ENCODE results near the gene VEZT. TPM values are rescaled to one million over a fixed set of nuclear protein-coding genes. Genes with fewer than 3 reads are reported as not detected.

The VEZT gene
- total RNA-seq, 1 donor from 2014 or later: 89.9 TPM

DNA sequence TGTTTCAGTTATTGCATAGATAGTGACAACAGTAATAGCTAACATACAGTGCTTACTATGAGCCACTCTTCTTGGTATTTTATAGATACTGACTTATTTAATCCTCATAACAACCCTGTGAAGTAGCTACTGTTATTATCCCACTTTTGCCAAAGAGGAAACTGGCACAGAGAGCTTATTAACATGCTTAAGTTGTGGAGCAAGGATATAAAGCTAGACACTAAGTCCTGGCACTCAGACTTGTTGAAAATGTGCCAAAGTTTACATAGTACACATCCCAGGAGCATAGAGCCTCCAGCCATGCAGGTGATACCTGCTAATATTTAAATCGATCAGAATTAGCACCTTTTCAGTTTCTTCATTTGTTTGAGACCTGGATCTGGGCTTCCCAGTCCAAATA lies 41.8 kb downstream of the VEZT start:
- TF ChIP-seq, protein P1, sequence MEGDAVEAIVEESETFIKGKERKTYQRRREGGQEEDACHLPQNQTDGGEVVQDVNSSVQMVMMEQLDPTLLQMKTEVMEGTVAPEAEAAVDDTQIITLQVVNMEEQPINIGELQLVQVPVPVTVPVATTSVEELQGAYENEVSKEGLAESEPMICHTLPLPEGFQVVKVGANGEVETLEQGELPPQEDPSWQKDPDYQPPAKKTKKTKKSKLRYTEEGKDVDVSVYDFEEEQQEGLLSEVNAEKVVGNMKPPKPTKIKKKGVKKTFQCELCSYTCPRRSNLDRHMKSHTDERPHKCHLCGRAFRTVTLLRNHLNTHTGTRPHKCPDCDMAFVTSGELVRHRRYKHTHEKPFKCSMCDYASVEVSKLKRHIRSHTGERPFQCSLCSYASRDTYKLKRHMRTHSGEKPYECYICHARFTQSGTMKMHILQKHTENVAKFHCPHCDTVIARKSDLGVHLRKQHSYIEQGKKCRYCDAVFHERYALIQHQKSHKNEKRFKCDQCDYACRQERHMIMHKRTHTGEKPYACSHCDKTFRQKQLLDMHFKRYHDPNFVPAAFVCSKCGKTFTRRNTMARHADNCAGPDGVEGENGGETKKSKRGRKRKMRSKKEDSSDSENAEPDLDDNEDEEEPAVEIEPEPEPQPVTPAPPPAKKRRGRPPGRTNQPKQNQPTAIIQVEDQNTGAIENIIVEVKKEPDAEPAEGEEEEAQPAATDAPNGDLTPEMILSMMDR (IDR thresholded peaks at IDR 0.05; ENCODE audit: unreplicated experiment): no peak
- DNase-seq (ENCODE audit: low spot score): no peak
- no peaks in the 10 kb centered on the region for H3K9me3 Mint-ChIP-seq (ENCODE audit: unreplicated experiment)
- H3K4me1 Mint-ChIP-seq (ENCODE audit: unreplicated experiment): peaks cover 34% of the 10 kb centered on the region
- H3K27me3 Mint-ChIP-seq (ENCODE audit: unreplicated experiment): peaks cover 2% of the 10 kb centered on the region
- peaks cover 26% of the 10 kb centered on the region for H3K36me3 Mint-ChIP-seq (ENCODE audit: low read depth, unreplicated experiment)
- no peak overlapping the region for H3K4me3 Mint-ChIP-seq (ENCODE audit: unreplicated experiment)
- H3K27ac Mint-ChIP-seq (ENCODE audit: unreplicated experiment): peak overlapping the region; percentile 44

DNA sequence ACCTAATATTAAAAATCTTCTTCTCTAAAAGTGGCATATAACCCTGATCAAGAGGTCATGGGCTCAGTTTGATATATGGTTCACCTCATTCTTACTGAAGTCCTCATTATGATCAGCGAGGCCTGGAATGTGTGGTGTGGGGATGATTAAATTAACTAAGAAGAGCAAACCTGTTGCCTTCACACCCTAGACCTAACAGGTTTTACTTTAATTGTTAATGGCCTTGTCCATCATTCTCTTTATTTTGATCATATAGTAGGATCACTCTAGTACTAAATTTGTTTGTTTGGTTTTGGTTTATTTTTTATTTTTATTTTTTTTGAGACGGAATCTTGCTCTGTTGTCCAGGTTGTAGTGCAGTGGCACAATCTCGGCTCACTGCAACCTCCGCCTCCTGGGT lies 43.5 kb downstream of the VEZT start:
- H3K4me1 Mint-ChIP-seq (ENCODE audit: unreplicated experiment): peaks cover 32% of the 10 kb centered on the region
- TF ChIP-seq, protein P1 (IDR thresholded peaks at IDR 0.05; ENCODE audit: unreplicated experiment): no peak
- no peaks in the 10 kb centered on the region for H3K9me3 Mint-ChIP-seq (ENCODE audit: unreplicated experiment)
- no peak overlapping the region for H3K4me3 Mint-ChIP-seq (ENCODE audit: unreplicated experiment)
- H3K36me3 Mint-ChIP-seq (ENCODE audit: low read depth, unreplicated experiment): peaks cover 13% of the 10 kb centered on the region
- H3K27ac Mint-ChIP-seq (ENCODE audit: unreplicated experiment): peak overlapping the region; percentile 9
- peaks cover 2% of the 10 kb centered on the region for H3K27me3 Mint-ChIP-seq (ENCODE audit: unreplicated experiment)
- no peak for DNase-seq (ENCODE audit: low spot score)

DNA sequence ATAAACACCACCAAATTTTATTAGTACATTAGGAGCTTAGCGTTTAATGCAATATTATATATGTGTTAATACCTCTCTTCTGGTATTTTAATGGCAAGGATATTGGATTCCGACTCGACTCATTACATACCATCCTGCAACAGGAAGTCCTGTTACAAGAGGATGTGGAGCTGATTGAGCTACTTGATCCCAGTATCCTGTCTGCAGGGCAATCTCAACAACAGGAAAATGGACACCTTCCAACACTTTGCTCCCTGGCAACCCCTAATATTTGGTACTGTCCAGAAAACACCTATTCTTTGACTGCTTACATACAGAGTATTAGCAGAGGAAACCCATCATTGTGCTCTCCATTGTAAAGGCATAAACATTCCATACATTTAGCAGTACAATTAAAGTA lies 45.2 kb downstream of the VEZT start:
- peak; percentile 49 for DNase-seq (ENCODE audit: low spot score)
- Mint-ChIP-seq H3K4me3 (ENCODE audit: unreplicated experiment) (no peak overlapping the region), H3K4me1 (ENCODE audit: unreplicated experiment) (peaks cover 26% of the 10 kb centered on the region), H3K27me3 (ENCODE audit: unreplicated experiment) (peaks cover 2% of the 10 kb centered on the region), H3K27ac (ENCODE audit: unreplicated experiment) (peak overlapping the region; percentile 80), H3K9me3 (ENCODE audit: unreplicated experiment) (no peaks in the 10 kb centered on the region), H3K36me3 (ENCODE audit: low read depth, unreplicated experiment) (peaks cover 4% of the 10 kb centered on the region)
- TF ChIP-seq, protein P1 (IDR thresholded peaks at IDR 0.05; ENCODE audit: unreplicated experiment): no peak

DNA sequence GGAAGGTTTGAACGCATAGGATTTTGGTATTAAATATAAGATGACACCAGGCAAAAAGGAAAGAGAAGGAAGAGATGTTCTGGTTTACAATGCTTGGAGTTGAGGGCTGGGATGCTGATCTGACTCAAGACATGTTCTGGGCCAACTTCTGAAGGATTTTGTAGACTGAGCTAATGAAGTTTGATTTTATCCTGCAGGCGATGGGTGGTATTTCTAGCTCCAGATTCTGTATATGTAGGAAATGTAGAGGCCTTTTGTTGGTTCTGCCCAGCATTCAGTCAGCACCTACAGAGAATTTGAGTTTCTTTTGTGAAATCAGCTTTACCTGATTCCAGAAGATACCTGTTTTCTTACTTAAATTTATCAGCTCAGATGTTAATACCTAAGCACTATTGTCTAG lies 48.2 kb downstream of the VEZT start:
- no peak for DNase-seq (ENCODE audit: low spot score)
- Mint-ChIP-seq H3K9me3 (ENCODE audit: unreplicated experiment) (no peaks in the 10 kb centered on the region), H3K27ac (ENCODE audit: unreplicated experiment) (no peak overlapping the region), H3K36me3 (ENCODE audit: low read depth, unreplicated experiment) (peaks cover 5% of the 10 kb centered on the region), H3K4me3 (ENCODE audit: unreplicated experiment) (no peak overlapping the region), H3K4me1 (ENCODE audit: unreplicated experiment) (peaks cover 25% of the 10 kb centered on the region), H3K27me3 (ENCODE audit: unreplicated experiment) (peaks cover 2% of the 10 kb centered on the region)
- TF ChIP-seq, protein P1 (IDR thresholded peaks at IDR 0.05; ENCODE audit: unreplicated experiment): peak; percentile 25

DNA sequence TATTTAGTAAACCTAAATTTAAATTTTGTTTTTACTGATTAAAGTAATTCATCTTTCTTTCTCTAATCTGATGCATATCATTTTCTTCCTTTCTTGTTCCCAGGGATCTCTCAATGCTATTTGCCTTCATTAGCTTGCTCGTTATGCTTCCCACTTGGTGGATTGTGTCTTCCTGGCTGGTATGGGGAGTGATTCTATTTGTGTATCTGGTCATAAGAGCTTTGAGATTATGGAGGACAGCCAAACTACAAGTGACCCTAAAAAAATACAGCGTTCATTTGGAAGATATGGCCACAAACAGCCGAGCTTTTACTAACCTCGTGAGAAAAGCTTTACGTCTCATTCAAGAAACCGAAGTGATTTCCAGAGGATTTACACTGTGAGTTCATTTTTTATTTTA lies 48.6 kb downstream of the VEZT start:
- H3K4me3 Mint-ChIP-seq (ENCODE audit: unreplicated experiment): peak overlapping the region; percentile 13
- no peaks in the 10 kb centered on the region for H3K9me3 Mint-ChIP-seq (ENCODE audit: unreplicated experiment)
- peaks cover 24% of the 10 kb centered on the region for H3K4me1 Mint-ChIP-seq (ENCODE audit: unreplicated experiment)
- TF ChIP-seq, protein P1 (IDR thresholded peaks at IDR 0.05; ENCODE audit: unreplicated experiment): no peak
- peaks cover 2% of the 10 kb centered on the region for H3K27me3 Mint-ChIP-seq (ENCODE audit: unreplicated experiment)
- DNase-seq (ENCODE audit: low spot score): no peak
- peak overlapping the region; percentile 82 for H3K27ac Mint-ChIP-seq (ENCODE audit: unreplicated experiment)
- peaks cover 5% of the 10 kb centered on the region for H3K36me3 Mint-ChIP-seq (ENCODE audit: low read depth, unreplicated experiment)

Measured in endothelial cell (in vitro differentiated cells).